UCSD-AML1 (cell line): Measurements from ENCODE around the gene SYT10.
"Not testable (repeated sequence)": the region's sequence is repeated elsewhere in the genome, so short reads cannot be mapped to it uniquely, and the experiment has no call there.

Experiments used
- DNase-seq: peaks from one replicate; lab custom pipeline; 2025; ENCODE audit not compliant: unreplicated experiment; lab: John Stamatoyannopoulos, UW

SYT10 gene

DNA sequence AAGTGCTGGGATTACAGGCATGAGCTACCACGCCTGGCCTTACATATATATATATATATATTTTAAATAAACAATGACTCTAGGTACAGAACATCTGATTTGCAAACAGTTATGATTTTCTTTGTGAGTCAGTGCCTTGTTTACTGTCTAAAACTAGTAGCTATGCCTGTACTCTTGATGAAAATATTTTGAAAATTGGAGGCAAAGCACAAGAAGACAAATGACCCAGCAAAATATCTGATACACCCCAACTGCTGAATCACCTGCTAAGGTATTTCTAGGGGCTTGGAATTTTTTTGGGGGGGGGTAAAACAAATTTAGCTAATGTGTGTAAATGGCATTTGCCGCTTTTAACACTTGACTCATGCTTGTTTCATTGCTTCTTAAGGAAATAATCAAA is 69.3 kb downstream of the SYT10 start:
- no peak for DNase-seq

DNA sequence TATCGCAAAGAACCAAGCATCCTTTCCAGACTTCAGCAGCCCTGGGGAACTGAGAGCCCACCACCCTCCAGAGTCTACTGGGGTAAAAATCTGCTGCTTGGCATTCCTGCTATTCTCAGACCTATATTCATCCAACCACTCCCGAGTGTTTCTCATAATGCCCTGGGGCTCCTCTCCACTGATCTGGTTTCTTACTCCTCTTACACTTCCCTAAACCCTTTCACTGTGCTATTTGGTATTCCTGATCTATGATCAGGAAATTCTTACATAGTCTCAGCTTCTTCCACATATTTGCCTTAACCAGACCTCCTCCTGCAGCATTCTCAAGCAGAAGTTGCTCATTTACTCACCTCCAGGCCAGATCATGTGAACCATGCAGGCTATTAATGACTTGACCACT is 82.4 kb downstream of the SYT10 start:
- no peak for DNase-seq

- DNase-seq, result no peak
Observed at GRCh38 chr12:33349791-33350190, 89.8 kb downstream of the SYT10 start.

DNA sequence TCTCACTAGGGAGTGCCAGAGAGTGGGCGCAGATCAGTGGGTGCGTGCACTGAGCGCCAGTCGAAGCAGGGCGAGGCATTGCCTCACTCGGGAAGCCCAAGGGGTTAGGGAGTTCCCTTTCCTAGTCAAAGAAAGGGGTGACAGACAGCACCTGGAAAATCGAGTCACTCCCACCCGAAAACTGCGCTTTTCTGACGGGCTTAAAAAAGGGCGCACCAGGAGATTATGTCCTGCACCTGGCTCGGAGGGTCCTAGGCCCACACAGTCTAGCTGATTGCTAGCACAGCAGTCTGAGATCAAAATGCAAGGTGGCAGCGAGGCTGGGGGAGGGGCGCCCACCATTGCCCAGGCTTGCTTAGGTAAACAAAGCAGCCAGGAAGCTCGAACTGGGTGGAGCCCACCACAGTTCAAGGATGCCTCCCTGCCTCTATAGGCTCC is 107.6 kb downstream of the SYT10 start:
- DNase-seq, result not testable (repeated sequence)

DNA sequence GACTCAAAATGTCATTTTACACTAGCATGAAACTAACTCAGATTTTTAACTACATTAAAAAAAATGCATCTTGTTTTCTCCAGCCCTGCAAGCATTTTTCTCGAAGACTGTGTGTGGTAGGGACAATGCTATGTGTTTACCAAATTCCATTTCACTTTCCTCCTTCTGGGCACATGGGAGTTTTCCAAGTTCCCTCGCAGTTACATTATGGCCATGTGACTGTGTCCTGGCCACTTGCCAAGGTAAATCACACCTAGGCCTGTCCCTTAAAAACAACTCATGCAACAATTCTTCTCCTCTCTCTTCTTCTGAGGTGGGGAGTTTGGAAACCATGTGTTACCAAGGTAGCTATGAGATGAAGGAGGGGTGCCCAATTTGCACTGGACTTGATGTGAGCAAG is 108.7 kb downstream of the SYT10 start:
- no peak for DNase-seq
